Metanephros (tissue), 1 donor: ENCODE results near the gene ZFP64. TPM values are rescaled to one million over a fixed set of nuclear protein-coding genes. Genes with fewer than 3 reads are reported as not detected.

ENCODE experiments used
- total RNA-seq: library from RNA; depleted of rRNA; stranded (reverse); fragments of >200 nt; gene quantifications from one replicate; pipeline ENCODE4 v1.2.3, GENCODE V29; 2014

The ZFP64 gene
- total RNA-seq = 25.4 TPM

GRCh38 chr20:52191132-52191915 is at the start of gene ZFP64:
TSS of gene ZFP64 (minus strand) at chr20:52191779. CDS start at chr20:52191636, 143 bp downstream.

